Left ventricle myocardium inferior (tissue), 1 donor: ENCODE data around the gene TBL1X. TPM values are rescaled to one million over a fixed set of nuclear protein-coding genes. Genes with fewer than 3 reads are reported as not detected.

Experiments
- DNase-seq: peaks from one replicate; pipeline ENCODE4 v3.0.0-alpha.2; 2020
- H3K27ac ChIP-seq: fragments of 200-600 bp; replicated peaks from 2 replicates; pipeline ENCODE4 v1.8.0; 2021
- H3K27me3 ChIP-seq: fragments of 200-600 bp; 2 replicates; pipeline ENCODE4 v1.8.0; 2021; ENCODE audit warnings: low read depth
- H3K36me3 ChIP-seq: fragments of 200-600 bp; 2 replicates; pipeline ENCODE4 v1.8.0; 2021
- H3K4me1 ChIP-seq: fragments of 200-600 bp; 2 replicates; pipeline ENCODE4 v1.8.0; 2021
- H3K4me3 ChIP-seq: fragments of 200-600 bp; 2 replicates; pipeline ENCODE4 v1.8.0; 2021; ENCODE audit warnings: mild to moderate bottlenecking, moderate library complexity
- H3K9me3 ChIP-seq: fragments of 200-600 bp; replicated peaks from 2 replicates; pipeline ENCODE4 v1.8.0; 2021
- intact Hi-C: fragments of 100-400 bp; cut with micrococcal nuclease; formaldehyde crosslinking; loops from one replicate; pipeline ENCODE4 v1.11.0; 2022
- total RNA-seq: library from RNA; stranded (reverse); fragmentation: NEBNext Ultra II Directional; extraction: Animal tissue kit (Norgen Biotek cat#: 25700); gene quantifications from one replicate; pipeline ENCODE4 v1.2.1, GENCODE V29; 2021
- TF ChIP-seq, protein P1 (sequence below): fragments of 200-600 bp; IDR thresholded peaks from 2 replicates; pipeline ENCODE4 v1.8.0; 2021; ENCODE audit warnings: antibody characterized with exemption, mild to moderate bottlenecking, borderline replicate concordance
- donor health status: DM: no; HTN: yes; CAD: no; lungs with severe emphysema.

Gene TBL1X
- total RNA-seq, 1 donor from 2014 or later = 9.4 TPM

DNA sequence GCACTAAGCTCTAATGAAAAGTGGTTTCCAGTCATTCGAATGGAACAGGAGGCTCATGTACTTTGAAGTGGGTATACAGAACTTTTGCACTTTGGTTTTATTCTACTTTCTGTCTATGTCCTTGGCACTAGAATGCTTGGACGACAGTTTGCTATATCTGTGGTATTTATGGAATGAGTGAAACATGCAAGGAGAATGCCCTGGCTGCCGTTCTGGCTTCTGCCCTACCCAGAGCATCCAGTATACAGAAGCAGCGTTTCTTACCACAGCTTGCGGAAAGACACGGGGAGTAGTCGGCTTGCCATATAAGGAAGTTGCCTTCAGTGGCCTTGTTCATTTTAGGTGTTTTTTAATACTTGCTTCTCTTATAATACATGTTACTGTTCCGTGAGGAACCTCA is 98.0 kb downstream of the TBL1X start:
- Histone ChIP-seq H3K27me3 (no peaks in the 10 kb centered on the region), H3K27ac (peak overlapping the region; percentile 54), H3K4me3 (no peak overlapping the region), H3K4me1 (peaks cover 39% of the 10 kb centered on the region), H3K9me3 (no peaks in the 10 kb centered on the region), H3K36me3 (no peaks in the 10 kb centered on the region)
- no peak for DNase-seq
- TF ChIP-seq, protein P1, sequence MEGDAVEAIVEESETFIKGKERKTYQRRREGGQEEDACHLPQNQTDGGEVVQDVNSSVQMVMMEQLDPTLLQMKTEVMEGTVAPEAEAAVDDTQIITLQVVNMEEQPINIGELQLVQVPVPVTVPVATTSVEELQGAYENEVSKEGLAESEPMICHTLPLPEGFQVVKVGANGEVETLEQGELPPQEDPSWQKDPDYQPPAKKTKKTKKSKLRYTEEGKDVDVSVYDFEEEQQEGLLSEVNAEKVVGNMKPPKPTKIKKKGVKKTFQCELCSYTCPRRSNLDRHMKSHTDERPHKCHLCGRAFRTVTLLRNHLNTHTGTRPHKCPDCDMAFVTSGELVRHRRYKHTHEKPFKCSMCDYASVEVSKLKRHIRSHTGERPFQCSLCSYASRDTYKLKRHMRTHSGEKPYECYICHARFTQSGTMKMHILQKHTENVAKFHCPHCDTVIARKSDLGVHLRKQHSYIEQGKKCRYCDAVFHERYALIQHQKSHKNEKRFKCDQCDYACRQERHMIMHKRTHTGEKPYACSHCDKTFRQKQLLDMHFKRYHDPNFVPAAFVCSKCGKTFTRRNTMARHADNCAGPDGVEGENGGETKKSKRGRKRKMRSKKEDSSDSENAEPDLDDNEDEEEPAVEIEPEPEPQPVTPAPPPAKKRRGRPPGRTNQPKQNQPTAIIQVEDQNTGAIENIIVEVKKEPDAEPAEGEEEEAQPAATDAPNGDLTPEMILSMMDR = no peak
- intact Hi-C loops = no loop called here

DNA sequence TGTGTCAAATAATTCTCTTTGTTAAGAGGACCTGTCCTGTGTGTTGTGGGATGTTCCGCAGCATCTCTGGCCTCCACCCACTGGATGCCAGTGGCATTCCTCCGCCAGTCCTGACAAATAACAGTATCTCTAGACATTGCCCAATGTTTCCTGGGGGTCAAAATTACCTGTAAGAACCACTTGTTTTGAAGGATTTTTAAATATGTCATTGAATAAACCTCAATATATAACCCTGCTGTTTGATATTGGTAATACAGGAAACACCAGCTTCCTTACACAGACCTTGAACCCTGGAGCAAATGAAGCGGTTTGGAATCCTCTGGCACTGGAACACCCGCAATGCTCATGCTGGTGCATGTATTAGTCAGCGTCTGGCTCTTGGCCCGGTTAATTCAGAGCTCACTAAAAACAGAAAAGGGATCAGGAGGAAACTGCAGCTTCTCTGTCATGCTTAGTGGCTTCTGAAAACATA is 101.3 kb downstream of the TBL1X start:
- Histone ChIP-seq H3K36me3 (no peaks in the 10 kb centered on the region), H3K27ac (peak overlapping the region; percentile 27), H3K4me3 (no peak overlapping the region), H3K9me3 (no peaks in the 10 kb centered on the region), H3K4me1 (peaks cover 30% of the 10 kb centered on the region), H3K27me3 (no peaks in the 10 kb centered on the region)
- DNase-seq = peak; percentile 44
- TF ChIP-seq, protein P1 = no peak
- intact Hi-C loops = no loop called here

DNA sequence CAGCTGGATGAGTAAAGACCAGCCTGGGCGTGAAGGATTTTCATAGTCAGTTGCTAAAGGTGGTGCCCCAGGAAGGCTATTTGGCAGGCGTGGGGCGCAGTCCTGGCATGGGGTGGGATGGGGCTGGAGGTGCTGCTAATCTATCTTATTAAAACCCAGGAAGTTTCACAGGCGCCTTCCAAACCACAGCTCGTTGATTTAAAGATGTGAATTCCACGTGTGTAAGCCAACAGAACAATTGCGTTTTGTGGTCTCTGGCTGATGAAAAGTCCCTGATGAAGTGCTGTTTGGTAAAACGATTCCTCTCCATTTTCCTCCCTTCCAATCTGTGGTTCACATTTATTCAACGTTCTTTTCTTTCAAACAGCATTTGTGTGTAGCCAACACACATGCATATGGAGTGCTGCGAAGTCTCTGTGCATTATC is 105.0 kb downstream of the TBL1X start:
- TF ChIP-seq, protein P1 = no peak
- no peak for DNase-seq
- no peak overlapping the region for H3K27ac ChIP-seq
- no peaks in the 10 kb centered on the region for H3K9me3 ChIP-seq
- peaks cover 20% of the 10 kb centered on the region for H3K4me1 ChIP-seq
- no peak overlapping the region for H3K4me3 ChIP-seq
- H3K36me3 ChIP-seq = no peaks in the 10 kb centered on the region
- intact Hi-C loops = no loop called here
- H3K27me3 ChIP-seq = no peaks in the 10 kb centered on the region

DNA sequence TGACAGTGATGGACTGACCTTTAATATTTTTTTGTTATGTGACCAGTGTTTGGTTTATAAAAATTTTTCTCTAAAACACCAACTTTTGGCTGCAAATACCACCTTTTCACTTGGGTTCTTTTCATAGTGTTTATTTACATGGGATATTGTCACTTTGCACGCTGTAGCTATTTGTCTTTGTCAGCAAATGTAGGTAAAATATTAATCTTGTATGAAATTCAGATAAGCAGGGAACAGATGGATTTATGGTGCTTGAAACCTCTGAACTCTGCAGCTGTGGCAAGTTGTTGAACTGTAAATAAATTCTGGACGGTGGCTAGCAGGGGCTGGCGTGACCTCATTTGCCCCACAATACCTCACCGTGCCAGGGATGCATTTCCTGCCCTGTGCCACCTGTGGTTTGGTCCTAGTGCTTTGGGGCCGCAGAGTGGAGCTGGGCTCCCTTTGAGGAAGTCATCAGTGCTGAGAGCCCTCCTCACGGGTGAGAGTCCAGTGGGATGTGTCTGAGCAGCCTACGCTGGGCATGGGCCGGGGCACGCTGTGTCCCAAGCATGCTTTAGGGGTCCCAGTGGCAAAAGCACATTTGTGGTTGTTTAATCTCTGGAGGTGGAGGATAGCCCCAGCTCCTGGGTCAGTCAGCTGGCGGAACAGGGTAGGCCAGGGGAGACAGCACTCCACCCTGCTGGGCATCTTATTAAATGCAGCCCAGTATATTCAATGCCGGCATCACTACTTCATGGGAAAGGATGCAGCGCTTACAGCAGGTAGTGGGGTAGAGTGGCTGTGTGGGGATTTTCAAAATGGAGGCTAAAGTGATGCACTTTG is 108.6 kb downstream of the TBL1X start:
- no peak for DNase-seq
- Histone ChIP-seq H3K27me3 (no peaks in the 10 kb centered on the region), H3K9me3 (no peaks in the 10 kb centered on the region), H3K36me3 (no peaks in the 10 kb centered on the region), H3K4me3 (no peak overlapping the region), H3K4me1 (no peaks in the 10 kb centered on the region), H3K27ac (no peak overlapping the region)
- intact Hi-C loops = no loop called here
- TF ChIP-seq, protein P1 = no peak

DNA sequence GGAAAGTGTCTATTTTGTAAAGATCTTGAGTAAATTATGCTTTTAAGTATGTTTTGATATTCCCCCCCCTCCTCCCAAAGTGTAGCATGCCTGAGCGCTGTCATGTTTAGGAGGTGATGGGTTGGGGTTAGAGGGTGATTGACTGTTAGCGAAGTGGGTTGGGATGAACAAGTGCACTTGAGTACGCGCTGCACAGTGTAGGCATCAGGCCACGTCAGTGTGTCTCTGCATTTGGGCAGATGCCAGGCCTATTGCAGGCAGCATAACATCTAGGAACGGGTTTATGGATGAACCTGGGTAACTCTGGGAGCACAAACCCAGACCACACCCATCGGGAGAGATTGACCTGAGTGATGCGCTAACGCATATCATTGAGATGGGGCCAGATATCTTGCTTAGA is 111.2 kb downstream of the TBL1X start:
- Histone ChIP-seq H3K36me3 (no peaks in the 10 kb centered on the region), H3K4me3 (no peak overlapping the region), H3K4me1 (no peaks in the 10 kb centered on the region), H3K9me3 (no peaks in the 10 kb centered on the region), H3K27ac (no peak overlapping the region), H3K27me3 (no peaks in the 10 kb centered on the region)
- TF ChIP-seq, protein P1 = no peak
- intact Hi-C loops = no loop called here
- no peak for DNase-seq
